ENCODE data around the gene FAM156A. TPM values are rescaled to one million over a fixed set of nuclear protein-coding genes. Genes with fewer than 3 reads are reported as not detected.
"Not testable (repeated sequence)": the region's sequence is repeated elsewhere in the genome, so short reads cannot be mapped to it uniquely, and the experiment has no call there.

Gene FAM156A
- total and polyA plus RNA-seq, 2 experiments from 2014 or later = 29.8 to 38.3 TPM

- not testable (repeated sequence) for H3K36me3 ChIP-seq; H3K27ac ChIP-seq; H3K27me3 ChIP-seq; DNase-seq (ENCODE audit: low read depth in 1 of 2, low spot score in 1 of 2); H3K4me3 ChIP-seq; H3K9me3 ChIP-seq (ENCODE audit: low read depth); H3K4me1 ChIP-seq (ENCODE audit: low read depth)
Observed at GRCh38 chrX:52907900-52908299, 50.4 kb downstream of the FAM156A start.

- H3K27ac ChIP-seq; H3K4me3 ChIP-seq; DNase-seq (ENCODE audit: low read depth in 1 of 2, low spot score in 1 of 2); H3K4me1 ChIP-seq (ENCODE audit: low read depth); H3K9me3 ChIP-seq (ENCODE audit: low read depth); H3K36me3 ChIP-seq; H3K27me3 ChIP-seq: not testable (repeated sequence)
Observed at GRCh38 chrX:52907137-52907536, 51.2 kb downstream of the FAM156A start.

GRCh38 chrX:52906072-52906471 is 52.2 kb downstream of the FAM156A start:
- not testable (repeated sequence) for H3K9me3 ChIP-seq (ENCODE audit: low read depth); H3K4me1 ChIP-seq (ENCODE audit: low read depth); H3K27me3 ChIP-seq; H3K27ac ChIP-seq; H3K36me3 ChIP-seq; DNase-seq (ENCODE audit: low read depth in 1 of 2, low spot score in 1 of 2); H3K4me3 ChIP-seq

- not testable (repeated sequence) for H3K4me1 ChIP-seq (ENCODE audit: low read depth); H3K9me3 ChIP-seq (ENCODE audit: low read depth); H3K36me3 ChIP-seq; H3K27me3 ChIP-seq; H3K4me3 ChIP-seq; DNase-seq (ENCODE audit: low read depth in 1 of 2, low spot score in 1 of 2); H3K27ac ChIP-seq
Observed at GRCh38 chrX:52905531-52905930, 52.8 kb downstream of the FAM156A start.

Other genes starting within 250 kb of the FAM156A start
- gene SSX2B, start 207.3 kb downstream of the FAM156A start, total RNA-seq = not detected in 2 replicates
- gene SSX2B, start 207.3 kb downstream of the FAM156A start, polyA plus RNA-seq = not detected in 2 replicates
- gene SPANXN5, start 161.1 kb downstream of the FAM156A start, total RNA-seq = not detected in 2 replicates
- gene SPANXN5, start 161.1 kb downstream of the FAM156A start, polyA plus RNA-seq = not detected in 2 replicates
- gene XAGE5, start 147.2 kb downstream of the FAM156A start, total RNA-seq = not detected in 2 replicates
- not detected in 2 replicates for gene XAGE5, start 147.2 kb downstream of the FAM156A start, polyA plus RNA-seq
- not detected in 2 replicates for gene XAGE3, start 90.4 kb downstream of the FAM156A start, total RNA-seq
- not detected in 2 replicates for gene XAGE3, start 90.4 kb downstream of the FAM156A start, polyA plus RNA-seq
- gene FAM156B, start 61.2 kb downstream of the FAM156A start, total RNA-seq = 28.5 and 32.9 TPM in 2 replicates
- 32.9 and 35.4 TPM in 2 replicates for gene FAM156B, start 61.2 kb downstream of the FAM156A start, polyA plus RNA-seq
- gene GPR173, start 90.3 kb upstream of the FAM156A start, total RNA-seq = 4.8 and 12.6 TPM in 2 replicates
- gene GPR173, start 90.3 kb upstream of the FAM156A start, polyA plus RNA-seq = 3.6 and 3.8 TPM in 2 replicates
- 33.4 and 36.8 TPM in 2 replicates for gene TSPYL2, start 123.8 kb upstream of the FAM156A start, total RNA-seq
- 36.1 and 50.8 TPM in 2 replicates for gene TSPYL2, start 123.8 kb upstream of the FAM156A start, polyA plus RNA-seq
- 5.8 and 17.0 TPM in 2 replicates for gene KANTR, start 135.6 kb upstream of the FAM156A start, total RNA-seq
- gene KANTR, start 135.6 kb upstream of the FAM156A start, polyA plus RNA-seq = 9.8 and 10.5 TPM in 2 replicates

Measured in cardiac muscle cell (in vitro differentiated cells and primary cell).